NCI-H1930 (cell line): ENCODE measurements around the gene TSPAN1.
"Not testable (repeated sequence)": the region's sequence is repeated elsewhere in the genome, so short reads cannot be mapped to it uniquely, and the experiment has no call there.

ENCODE experiments used
- DNase-seq, 2 experiments: peaks; one replicate each; lab custom pipeline; 2025; lab: John Stamatoyannopoulos, UW

TSPAN1 gene

DNA sequence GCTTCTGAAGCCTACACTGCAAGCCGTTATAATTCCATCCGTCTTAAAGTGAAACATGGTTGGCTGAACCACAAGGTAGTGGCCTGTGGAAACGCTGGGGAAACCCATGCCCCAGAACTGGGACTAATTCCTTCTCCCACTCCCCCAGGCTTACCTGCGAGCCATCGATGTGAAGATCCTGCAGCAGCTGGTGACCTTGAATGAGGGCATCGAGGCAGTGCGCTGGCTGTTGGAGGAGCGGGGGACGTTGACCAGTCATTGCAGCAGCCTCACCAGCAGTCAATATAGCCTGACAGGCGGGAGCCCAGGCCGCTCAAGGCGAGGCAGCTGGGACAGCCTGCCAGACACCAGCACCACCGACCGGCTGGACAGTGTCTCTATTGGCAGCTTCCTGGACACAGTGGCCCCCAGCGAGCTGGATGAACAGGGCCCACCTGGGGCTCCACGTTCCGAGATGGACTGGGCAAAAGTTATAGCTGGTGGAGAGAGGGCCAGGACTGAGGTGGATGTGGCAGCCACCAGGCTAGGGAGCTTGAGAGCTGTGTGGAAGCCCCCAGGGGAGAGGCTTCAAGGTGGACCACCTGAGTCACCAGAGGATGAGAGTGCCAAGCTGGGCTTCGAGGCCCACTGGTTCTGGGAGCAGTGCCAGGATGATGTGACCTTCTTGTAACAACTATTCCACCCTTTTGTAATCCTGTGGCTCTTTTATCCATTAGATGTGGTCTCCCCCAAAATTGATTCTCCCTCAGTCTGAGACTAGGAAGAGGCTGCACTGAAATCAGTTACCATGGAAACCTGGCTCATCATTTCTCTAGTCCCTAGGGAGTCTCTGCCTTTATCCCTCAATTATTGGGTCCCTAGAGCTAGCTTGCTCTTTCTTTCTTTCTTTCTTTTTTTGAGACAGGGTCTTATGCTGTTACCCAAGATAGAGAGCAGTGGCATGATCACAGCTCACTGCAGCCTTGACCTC, 44.9 kb downstream of the TSPAN1 start:
- DNase-seq, result no peak

- DNase-seq, result no peak
Measured at GRCh38 chr1:46220808-46221207, 45.9 kb downstream of the TSPAN1 start.

- DNase-seq, result no peak
Measured at GRCh38 chr1:46221749-46222148, 46.9 kb downstream of the TSPAN1 start.

GRCh38 chr1:46223055-46223454, 48.2 kb downstream of the TSPAN1 start:
- not testable (repeated sequence) for DNase-seq

DNA sequence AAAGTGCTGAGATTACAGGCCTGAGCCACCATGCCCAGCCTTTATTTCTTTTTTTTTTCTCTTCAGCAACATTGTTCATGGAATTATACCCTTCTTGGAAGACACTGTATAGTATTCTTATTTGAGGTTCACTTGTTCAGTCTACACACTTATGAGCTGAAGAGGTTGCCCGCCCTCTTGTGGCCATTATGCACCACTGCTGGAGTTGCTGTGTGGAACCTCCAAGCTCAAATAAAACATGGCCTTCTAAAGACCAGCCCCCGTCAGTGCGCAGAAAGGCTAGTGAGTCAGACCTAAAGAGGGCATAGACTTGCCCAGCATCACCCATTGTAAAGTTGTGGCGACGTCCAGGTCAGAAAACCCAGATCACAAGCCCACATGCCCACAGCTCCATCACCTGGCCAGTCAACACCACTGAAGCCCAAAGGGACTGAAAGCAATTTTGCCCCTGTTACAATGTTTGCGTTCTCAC, 48.6 kb downstream of the TSPAN1 start:
- peak; percentile 49 to 65 for DNase-seq

GRCh38 chr1:46224966-46225365, 50.1 kb downstream of the TSPAN1 start:
- no peak for DNase-seq

GRCh38 chr1:46231231-46231630, 56.3 kb downstream of the TSPAN1 start:
- DNase-seq, result not testable (repeated sequence)
